Gastroesophageal sphincter (tissue), 4 donors: Measurements from ENCODE around the gene DDX53. TPM values are rescaled to one million over a fixed set of nuclear protein-coding genes. Genes with fewer than 3 reads are reported as not detected.

Experiments used
- ATAC-seq: fragments of 150-250 bp; one replicate; pipeline ENCODE4 v1.9.1; 2016; ENCODE audit warnings: mild to moderate bottlenecking, moderate library complexity
- H3K27ac ChIP-seq, 4 donors: fragments of 200-600 bp; sonication (generic) in 3 of 4; 1 replicate in 3 of 4; 2 replicates in 1 of 4; pipeline ENCODE4 v1.5.1; 2016 to 2019
- H3K27me3 ChIP-seq: fragments of 200-600 bp; sonication (generic); one replicate; pipeline ENCODE4 v1.5.1; 2019
- H3K36me3 ChIP-seq, 2 donors: fragments of 200-600 bp; sonication (generic); one replicate each; pipeline ENCODE4 v1.5.1; 2019; ENCODE audit warnings: control low read depth in 1 of 2
- H3K4me1 ChIP-seq, 3 donors: fragments of 200-600 bp; sonication (generic); 1 replicate in 2 of 3; 2 replicates in 1 of 3; pipeline ENCODE4 v1.5.1; 2016 to 2019; ENCODE audit warnings: control low read depth in 2 of 3
- H3K4me3 ChIP-seq, 2 donors: fragments of 200-600 bp; sonication (generic); one replicate each; pipeline ENCODE4 v1.5.1; 2019; ENCODE audit warnings: mild to moderate bottlenecking in 1 of 2, moderate library complexity in 1 of 2
- H3K9me3 ChIP-seq, 3 donors: fragments of 200-600 bp; sonication (generic); one replicate each; pipeline ENCODE4 v1.5.1; 2017 to 2019; ENCODE audit warnings: control low read depth in 2 of 3
- CTCF ChIP-seq, 4 experiments: fragments of 200-600 bp in 2 of 4; fragments of 450-650 bp in 2 of 4; sonication (generic) in 1 of 4; IDR thresholded peaks; one replicate each; pipeline ENCODE4 v1.5.1; 2017 to 2019; ENCODE audit warnings: antibody characterized with exemption in 4 of 4, mild to moderate bottlenecking in 2 of 4, moderate library complexity in 2 of 4
- EP300 ChIP-seq: sonication (generic); formaldehyde crosslinking; IDR thresholded peaks from one replicate; pipeline ENCODE4 v1.6.1; 2017; ENCODE audit warnings: antibody characterized with exemption, mild to moderate bottlenecking
- POLR2A ChIP-seq, 2 donors: fragments of 450-650 bp; IDR thresholded peaks; one replicate each; pipeline ENCODE4 v1.6.1; 2017; ENCODE audit warnings: antibody characterized with exemption in 2 of 2, mild to moderate bottlenecking in 2 of 2, moderate library complexity in 1 of 2
- POLR2AphosphoS5 ChIP-seq: sonication (generic); formaldehyde crosslinking; IDR thresholded peaks from one replicate; pipeline ENCODE4 v1.6.1; 2017; ENCODE audit warnings: antibody characterized with exemption
- whole genome bisulfite sequencing, 2 donors: methylation state at CpG; one replicate each; pipeline ENCODE4 v1.1.5; 2018; ENCODE audit warnings: low coverage in 1 of 2; 5-methylcytosine and 5-hydroxymethylcytosine counted together
- total RNA-seq, 4 donors: library from RNA; depleted of rRNA; stranded (reverse); fragments of >200 nt; gene quantifications; one replicate each; pipeline ENCODE4 v1.1.0, GENCODE V29; 2016

DDX53 gene
- total RNA-seq, 4 donors from 2014 or later = not detected

GRCh38 chrX:23035493-23035892 is 35.7 kb downstream of the DDX53 start:
- Histone ChIP-seq H3K27ac (no peak overlapping the region), H3K4me3 (no peak overlapping the region), H3K27me3 (no peaks in the 10 kb centered on the region), H3K9me3 (no peaks in the 10 kb centered on the region), H3K36me3 (no peaks in the 10 kb centered on the region), H3K4me1 (no peaks in the 10 kb centered on the region)
- no peak for TF ChIP-seq CTCF (IDR thresholded peaks at IDR 0.05)
- TF ChIP-seq EP300 = no peak
- TF ChIP-seq POLR2AphosphoS5 = no peak
- TF ChIP-seq POLR2A (IDR thresholded peaks at IDR 0.05) = no peak
- whole genome bisulfite sequencing, 2 donors = 40 to 60% methylated on average over 1 to 2 of the region's 3 CpGs
- ATAC-seq = no peak

- no peaks in the 10 kb centered on the region for H3K9me3 ChIP-seq
- no peak overlapping the region for H3K4me3 ChIP-seq
- H3K4me1 ChIP-seq = no peaks in the 10 kb centered on the region
- no peaks in the 10 kb centered on the region for H3K36me3 ChIP-seq
- TF ChIP-seq POLR2A (IDR thresholded peaks at IDR 0.05) (no peak), CTCF (IDR thresholded peaks at IDR 0.05) (no peak), POLR2AphosphoS5 (no peak), EP300 (no peak)
- 44 to 63% methylated on average over 2 of the region's 2 CpGs for WGBS, 2 donors
- no peak overlapping the region for H3K27ac ChIP-seq
- no peaks in the 10 kb centered on the region for H3K27me3 ChIP-seq
- no peak for ATAC-seq
These were observed 46.7 kb downstream of the DDX53 start for GRCh38 chrX:23046443-23046842.

- Histone ChIP-seq H3K9me3 (no peaks in the 10 kb centered on the region), H3K4me3 (no peak overlapping the region), H3K4me1 (no peaks in the 10 kb centered on the region), H3K36me3 (no peaks in the 10 kb centered on the region), H3K27ac (no peak overlapping the region), H3K27me3 (no peaks in the 10 kb centered on the region)
- no peak for ATAC-seq
- WGBS, 2 donors = 75 to 100% methylated on average over 1 to 2 of the region's 2 CpGs
- TF ChIP-seq POLR2A (IDR thresholded peaks at IDR 0.05) (no peak), CTCF (IDR thresholded peaks at IDR 0.05) (no peak), POLR2AphosphoS5 (no peak), EP300 (no peak)
These were observed 49.2 kb downstream of the DDX53 start for GRCh38 chrX:23048806-23049573.

GRCh38 chrX:23052324-23052723 is 52.6 kb downstream of the DDX53 start:
- Histone ChIP-seq H3K27ac (no peak overlapping the region), H3K4me1 (no peaks in the 10 kb centered on the region), H3K4me3 (no peak overlapping the region), H3K9me3 (no peaks in the 10 kb centered on the region), H3K36me3 (no peaks in the 10 kb centered on the region), H3K27me3 (no peaks in the 10 kb centered on the region)
- no peak for ATAC-seq
- WGBS, 2 donors = 74 to 100% methylated on average over 1 to 3 of the region's 3 CpGs
- TF ChIP-seq CTCF (IDR thresholded peaks at IDR 0.05) (no peak), EP300 (no peak), POLR2A (IDR thresholded peaks at IDR 0.05) (no peak), POLR2AphosphoS5 (no peak)
